IMR-90 (cell line): ENCODE results near the gene ATP13A1.

Experiments
- BHLHE40 ChIP-seq: fragments of 150-350 bp; IDR thresholded peaks from 2 replicates; pipeline ENCODE4 v1.6.1; 2016; ENCODE audit warnings: mild to moderate bottlenecking, low read depth, low read length
- CEBPB ChIP-seq: IDR thresholded peaks from 2 replicates; pipeline ENCODE4 v1.6.1; 2012; ENCODE audit warnings: low read depth, low read length, improper control_type of control experiment
- CHD1 ChIP-seq: IDR thresholded peaks from 2 replicates; pipeline ENCODE4 v1.6.1; 2012; ENCODE audit warnings: low read depth, low read length, improper control_type of control experiment
- FOS ChIP-seq: fragments of 150-350 bp; IDR thresholded peaks from 2 replicates; pipeline ENCODE4 v1.6.1; 2016; ENCODE audit warnings: low read depth, low read length
- MAFK ChIP-seq: IDR thresholded peaks from 2 replicates; pipeline ENCODE4 v1.6.1; 2012; ENCODE audit warnings: low read depth, low read length, improper control_type of control experiment
- MXI1 ChIP-seq: IDR thresholded peaks from 2 replicates; pipeline ENCODE4 v1.6.1; 2012; ENCODE audit warnings: low read depth, mild to moderate bottlenecking, low read length, moderate library complexity, borderline replicate concordance
- POLR2A ChIP-seq: IDR thresholded peaks from 2 replicates; pipeline ENCODE4 v1.6.1; 2012; ENCODE audit warnings: mild to moderate bottlenecking, low read depth, low read length
- RAD21 ChIP-seq: IDR thresholded peaks from 2 replicates; pipeline ENCODE4 v1.6.1; 2012; ENCODE audit warnings: low read length, improper control_type of control experiment
- RCOR1 ChIP-seq: IDR thresholded peaks from 2 replicates; pipeline ENCODE4 v1.6.1; 2012; ENCODE audit warnings: mild to moderate bottlenecking, low read length, improper control_type of control experiment; ENCODE audit not compliant: insufficient replicate concordance
- RFX5 ChIP-seq: IDR thresholded peaks from 2 replicates; pipeline ENCODE4 v1.8.0; 2012; ENCODE audit warnings: low read depth, mild to moderate bottlenecking, low read length, moderate library complexity
- SMC3 ChIP-seq: fragments of 150-350 bp; IDR thresholded peaks from 2 replicates; pipeline ENCODE4 v1.6.1; 2016; ENCODE audit warnings: low read depth, mild to moderate bottlenecking, antibody characterized with exemption, low read length, moderate library complexity
- TF ChIP-seq, protein P1 (sequence below): conservative IDR thresholded peaks from 2 replicates; pipeline ENCODE4 v1.5.1; 2012; ENCODE audit warnings: mild to moderate bottlenecking, low read depth, low read length, improper control_type of control experiment
- TF ChIP-seq, protein P2 (sequence below): fragments of 150-350 bp; IDR thresholded peaks from 2 replicates; pipeline ENCODE4 v1.6.1; 2016; ENCODE audit warnings: low read depth, mild to moderate bottlenecking, low read length, moderate library complexity, borderline replicate concordance
- TF ChIP-seq, protein P3 (sequence below): fragments of 150-350 bp; IDR thresholded peaks from 2 replicates; pipeline ENCODE4 v1.6.1; 2017; ENCODE audit warnings: mild to moderate bottlenecking, antibody characterized with exemption, low read length, low read depth

- TF ChIP-seq, protein P1, sequence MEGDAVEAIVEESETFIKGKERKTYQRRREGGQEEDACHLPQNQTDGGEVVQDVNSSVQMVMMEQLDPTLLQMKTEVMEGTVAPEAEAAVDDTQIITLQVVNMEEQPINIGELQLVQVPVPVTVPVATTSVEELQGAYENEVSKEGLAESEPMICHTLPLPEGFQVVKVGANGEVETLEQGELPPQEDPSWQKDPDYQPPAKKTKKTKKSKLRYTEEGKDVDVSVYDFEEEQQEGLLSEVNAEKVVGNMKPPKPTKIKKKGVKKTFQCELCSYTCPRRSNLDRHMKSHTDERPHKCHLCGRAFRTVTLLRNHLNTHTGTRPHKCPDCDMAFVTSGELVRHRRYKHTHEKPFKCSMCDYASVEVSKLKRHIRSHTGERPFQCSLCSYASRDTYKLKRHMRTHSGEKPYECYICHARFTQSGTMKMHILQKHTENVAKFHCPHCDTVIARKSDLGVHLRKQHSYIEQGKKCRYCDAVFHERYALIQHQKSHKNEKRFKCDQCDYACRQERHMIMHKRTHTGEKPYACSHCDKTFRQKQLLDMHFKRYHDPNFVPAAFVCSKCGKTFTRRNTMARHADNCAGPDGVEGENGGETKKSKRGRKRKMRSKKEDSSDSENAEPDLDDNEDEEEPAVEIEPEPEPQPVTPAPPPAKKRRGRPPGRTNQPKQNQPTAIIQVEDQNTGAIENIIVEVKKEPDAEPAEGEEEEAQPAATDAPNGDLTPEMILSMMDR = no peak
- TF ChIP-seq RCOR1 (no peak), POLR2A (no peak), MXI1 (no peak), FOS (no peak), RFX5 (no peak), SMC3 (no peak), RAD21 (no peak), BHLHE40 (no peak), CEBPB (no peak), CHD1 (no peak), MAFK (no peak)
- TF ChIP-seq, protein P2, sequence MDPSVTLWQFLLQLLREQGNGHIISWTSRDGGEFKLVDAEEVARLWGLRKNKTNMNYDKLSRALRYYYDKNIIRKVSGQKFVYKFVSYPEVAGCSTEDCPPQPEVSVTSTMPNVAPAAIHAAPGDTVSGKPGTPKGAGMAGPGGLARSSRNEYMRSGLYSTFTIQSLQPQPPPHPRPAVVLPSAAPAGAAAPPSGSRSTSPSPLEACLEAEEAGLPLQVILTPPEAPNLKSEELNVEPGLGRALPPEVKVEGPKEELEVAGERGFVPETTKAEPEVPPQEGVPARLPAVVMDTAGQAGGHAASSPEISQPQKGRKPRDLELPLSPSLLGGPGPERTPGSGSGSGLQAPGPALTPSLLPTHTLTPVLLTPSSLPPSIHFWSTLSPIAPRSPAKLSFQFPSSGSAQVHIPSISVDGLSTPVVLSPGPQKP = no peak
- TF ChIP-seq, protein P3, sequence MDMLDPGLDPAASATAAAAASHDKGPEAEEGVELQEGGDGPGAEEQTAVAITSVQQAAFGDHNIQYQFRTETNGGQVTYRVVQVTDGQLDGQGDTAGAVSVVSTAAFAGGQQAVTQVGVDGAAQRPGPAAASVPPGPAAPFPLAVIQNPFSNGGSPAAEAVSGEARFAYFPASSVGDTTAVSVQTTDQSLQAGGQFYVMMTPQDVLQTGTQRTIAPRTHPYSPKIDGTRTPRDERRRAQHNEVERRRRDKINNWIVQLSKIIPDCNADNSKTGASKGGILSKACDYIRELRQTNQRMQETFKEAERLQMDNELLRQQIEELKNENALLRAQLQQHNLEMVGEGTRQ = no peak
Observed at GRCh38 chr19:19661141-19661674, 2.3 kb downstream of the ATP13A1 start.
